Measurements from ENCODE around the gene NR2E1.

NR2E1 gene

DNA sequence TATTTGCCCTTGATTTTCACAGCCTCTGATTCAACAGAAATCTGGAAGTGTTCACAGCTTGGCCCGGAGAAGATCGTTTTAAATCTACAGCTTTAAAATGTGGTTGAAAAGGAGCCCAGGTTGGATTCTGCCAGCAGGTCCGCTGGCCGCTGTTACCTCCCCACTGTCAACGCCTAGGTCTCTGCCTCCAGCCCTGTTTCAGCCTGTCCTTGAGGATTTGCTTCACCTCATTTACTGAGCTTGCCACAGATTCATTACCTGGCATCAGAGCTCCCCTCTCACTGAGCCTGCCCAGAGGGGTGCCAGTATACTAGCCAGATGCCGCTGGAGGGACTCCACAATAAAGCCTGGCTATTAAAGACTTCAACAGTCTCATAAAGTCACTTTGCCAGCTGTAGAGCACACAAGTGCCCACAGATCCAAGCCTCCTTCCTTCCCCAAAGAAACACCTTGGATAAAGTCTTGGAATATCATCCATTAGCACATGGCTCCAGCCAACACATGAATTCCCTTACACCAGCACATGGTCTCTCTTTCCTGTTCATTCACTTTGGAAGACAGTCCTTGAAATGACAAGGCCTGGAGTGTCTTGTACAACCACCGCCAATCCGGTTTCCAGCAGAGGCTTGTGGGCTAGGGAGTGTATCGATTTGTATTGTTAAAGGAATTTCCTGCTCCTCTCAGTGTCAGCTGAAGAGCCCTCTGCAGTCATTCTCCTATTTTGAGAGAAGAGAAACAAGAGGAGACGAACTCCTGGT, 9.5 kb upstream of the NR2E1 start:
- DNase-seq (ENCODE audit: low read depth), result no peak

DNA sequence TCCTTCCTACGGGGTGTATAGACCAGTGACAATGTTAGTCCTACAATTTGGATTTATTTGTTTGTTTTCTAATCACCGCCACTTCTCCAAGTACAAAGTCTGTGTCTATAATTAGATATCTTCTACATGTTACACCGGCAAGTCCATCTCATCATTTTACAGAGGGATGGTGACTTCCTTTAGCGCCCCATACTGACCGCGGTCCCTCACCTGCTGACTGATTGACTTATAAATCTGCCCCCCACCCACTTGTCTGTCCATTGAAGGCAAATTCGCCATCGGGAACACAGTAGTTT, 8.9 kb upstream of the NR2E1 start:
- DNase-seq (ENCODE audit: low read depth), result no peak

DNA sequence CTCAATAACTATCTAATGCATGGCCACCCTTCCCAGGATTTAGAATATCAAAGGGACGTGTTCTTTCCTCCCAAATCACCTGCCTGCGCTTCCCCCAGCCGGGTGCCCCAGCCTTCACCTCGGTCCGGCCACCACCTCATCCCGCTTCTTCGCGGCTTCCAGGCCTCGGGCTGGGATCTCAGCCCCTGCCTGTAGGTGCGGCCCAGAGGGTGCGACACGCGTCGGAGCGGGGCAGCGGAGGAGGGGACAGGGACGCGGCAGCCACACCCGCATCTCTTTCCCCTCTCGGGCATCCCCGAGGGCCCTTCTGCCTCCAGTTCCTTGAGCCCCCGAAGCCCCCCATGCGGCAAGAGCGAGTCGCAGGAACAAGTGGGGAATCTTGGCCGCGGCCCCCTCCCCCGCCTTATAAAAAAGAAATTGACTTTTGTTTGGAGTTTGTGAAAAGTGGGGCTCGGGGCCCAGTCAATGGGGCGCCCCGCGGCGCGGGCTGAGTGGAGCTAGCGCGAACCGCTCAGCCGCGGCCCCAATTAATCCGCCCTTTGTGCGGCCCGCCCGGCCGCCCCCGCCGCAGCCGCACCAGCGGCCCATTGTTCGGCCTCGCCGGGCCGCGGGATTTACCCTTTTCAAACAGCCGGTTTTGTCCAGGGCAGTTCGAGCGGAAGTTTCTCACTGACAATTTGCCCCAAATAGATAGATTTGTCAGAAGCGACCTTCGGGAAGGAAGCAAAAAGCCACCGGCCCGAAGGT, 8.4 kb upstream of the NR2E1 start:
- DNase-seq (ENCODE audit: low read depth), result no peak

DNA sequence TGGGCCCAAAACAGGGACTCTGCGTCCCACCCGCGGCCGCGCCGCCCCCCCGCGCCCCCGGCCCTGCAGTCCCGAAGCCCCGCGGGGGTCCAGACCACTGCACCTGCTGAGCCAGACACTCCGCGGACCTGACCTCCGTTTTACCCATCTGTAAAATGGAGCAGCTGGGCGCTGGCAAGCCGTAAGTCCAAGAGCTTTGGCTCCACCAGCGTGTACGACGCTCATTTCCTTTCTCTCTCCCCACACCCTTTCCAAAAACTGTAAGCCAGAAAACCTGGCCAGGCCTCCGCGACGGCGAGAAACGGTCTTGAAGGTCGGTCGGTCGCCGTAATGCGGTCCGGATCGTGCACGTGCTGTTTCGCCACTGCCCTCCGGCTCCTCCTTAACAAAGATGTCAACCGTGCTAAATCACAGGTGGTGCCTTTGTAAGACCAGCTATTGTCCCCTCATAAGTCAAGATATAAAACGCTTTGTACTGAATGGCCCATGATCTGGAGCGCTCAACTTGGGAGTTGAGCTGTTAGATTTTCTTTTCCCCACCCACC, 7.8 kb upstream of the NR2E1 start:
- DNase-seq (ENCODE audit: low read depth), result no peak

DNA sequence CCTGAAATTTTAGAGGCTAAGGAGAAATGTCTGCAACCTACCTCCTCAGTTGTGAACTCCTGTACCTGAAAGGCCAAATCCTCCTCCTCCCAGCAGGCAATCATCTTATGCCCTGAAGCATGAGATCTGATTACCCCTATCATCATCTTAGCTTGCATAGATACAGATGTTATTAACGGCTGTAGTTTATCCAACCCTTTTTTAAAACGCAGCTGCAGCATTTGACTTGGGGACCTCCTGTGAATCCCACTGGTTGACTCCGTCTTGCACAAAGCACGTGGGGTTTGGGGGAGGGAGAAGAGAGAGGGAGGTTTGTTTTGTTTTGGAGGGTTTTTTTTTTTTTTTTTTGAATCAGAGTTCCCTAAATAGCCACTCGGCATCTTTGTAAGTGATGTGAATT, 5.8 kb upstream of the NR2E1 start:
- no peak for DNase-seq (ENCODE audit: low read depth)

DNA sequence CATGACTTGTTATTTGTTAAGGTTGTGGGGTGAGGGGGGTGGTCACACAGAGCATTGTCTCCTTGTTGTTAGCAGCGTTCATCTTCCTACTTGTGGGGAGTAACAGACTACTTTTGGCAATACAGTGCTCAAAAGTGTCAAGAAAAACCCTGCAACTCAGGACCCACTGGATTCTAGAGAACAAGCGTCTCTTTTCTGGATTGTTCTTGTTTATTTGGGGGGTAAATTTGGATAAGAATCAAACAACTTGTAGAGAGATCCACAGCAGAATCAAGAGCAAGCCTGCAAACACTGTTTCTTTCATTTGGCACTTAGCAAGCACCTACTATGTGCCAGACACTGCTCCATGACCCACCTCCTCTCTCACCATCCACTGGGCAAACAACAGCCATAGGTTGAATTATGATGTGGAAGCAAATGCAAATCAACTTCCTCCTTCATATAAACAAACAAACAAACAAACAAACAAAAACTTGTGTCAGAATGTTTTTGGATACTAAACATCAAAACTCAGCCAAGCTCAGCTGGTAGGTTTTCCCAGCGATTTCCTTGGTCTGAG, 4.0 kb upstream of the NR2E1 start:
- no peak for DNase-seq (ENCODE audit: low read depth)

DNA sequence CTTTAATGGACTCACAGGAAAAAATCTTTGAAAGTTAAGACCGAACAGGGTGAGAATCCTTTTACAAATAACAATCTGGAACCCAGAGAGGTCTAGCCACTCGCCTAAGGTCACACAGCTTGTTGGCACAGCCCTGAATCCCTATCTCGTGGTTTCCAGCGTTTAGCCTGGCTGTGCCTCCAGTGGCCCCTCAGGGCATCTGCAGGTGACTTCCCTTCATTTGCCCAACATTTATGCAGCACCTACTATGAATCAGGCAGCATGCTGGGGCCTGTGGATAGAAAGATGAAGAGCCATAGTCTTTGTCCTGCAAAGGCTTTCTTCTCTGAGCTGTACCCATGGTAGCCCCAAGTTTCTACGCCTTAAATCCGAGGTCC, 2.6 kb upstream of the NR2E1 start:
- DNase-seq (ENCODE audit: low read depth), result no peak

DNA sequence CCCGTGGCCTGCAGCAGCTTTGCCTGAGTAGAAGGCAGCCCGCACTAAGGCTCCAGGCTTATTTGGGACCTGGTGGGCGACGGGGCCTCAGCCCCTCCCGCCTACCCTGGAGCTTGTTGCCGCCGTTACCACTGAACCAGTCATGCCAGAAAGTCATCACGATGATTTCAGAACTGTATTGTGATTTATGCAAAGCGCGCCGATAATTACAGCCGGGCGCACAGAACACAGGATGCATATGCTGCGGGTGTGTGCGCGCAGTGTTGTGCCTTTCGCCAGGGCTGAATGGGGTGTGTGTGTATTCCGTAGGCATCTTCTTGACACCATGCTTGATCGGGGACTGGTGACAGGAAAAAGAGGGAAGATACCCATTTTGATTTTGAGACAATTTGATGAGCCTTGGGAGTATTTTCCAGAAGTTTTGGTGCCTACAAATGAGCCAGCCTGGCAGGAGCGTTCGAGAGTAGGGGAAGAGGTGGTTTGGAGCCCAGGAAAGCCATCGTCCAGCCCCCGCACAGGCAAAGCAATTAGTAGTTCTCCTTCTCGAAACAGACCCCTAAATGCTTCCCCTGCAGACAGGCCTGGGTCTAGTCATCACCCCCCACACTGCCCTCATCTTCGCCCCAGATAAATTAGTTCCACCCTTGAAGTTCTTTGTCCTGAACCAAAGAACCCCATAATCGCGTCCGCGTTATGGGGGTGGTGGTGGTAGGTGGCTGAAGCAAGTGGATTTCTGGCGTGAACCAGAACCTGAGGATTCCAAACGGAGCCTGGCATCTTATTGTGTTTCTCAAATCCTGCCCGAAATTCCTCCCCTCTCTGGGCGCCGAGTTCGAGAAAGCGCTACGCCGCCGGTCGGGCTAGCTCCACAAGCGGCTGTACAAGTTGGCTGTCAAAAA, 1.9 kb upstream of the NR2E1 start:
- DNase-seq (ENCODE audit: low read depth), result no peak

DNA sequence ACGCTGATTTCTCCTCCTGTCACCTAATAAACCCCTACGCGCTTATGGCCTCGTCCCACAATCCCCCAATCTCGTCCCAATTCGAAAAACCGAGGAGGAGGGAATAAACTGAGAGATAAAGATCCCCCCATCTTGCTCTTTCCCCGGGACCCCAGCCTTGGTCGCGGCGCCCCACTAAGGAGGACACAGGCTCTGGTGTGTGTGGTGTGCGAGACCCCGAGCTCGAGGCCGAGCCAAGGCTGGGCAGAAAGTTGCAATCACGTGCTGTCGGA, 1.3 kb upstream of the NR2E1 start:
- DNase-seq (ENCODE audit: low read depth), result no peak

DNA sequence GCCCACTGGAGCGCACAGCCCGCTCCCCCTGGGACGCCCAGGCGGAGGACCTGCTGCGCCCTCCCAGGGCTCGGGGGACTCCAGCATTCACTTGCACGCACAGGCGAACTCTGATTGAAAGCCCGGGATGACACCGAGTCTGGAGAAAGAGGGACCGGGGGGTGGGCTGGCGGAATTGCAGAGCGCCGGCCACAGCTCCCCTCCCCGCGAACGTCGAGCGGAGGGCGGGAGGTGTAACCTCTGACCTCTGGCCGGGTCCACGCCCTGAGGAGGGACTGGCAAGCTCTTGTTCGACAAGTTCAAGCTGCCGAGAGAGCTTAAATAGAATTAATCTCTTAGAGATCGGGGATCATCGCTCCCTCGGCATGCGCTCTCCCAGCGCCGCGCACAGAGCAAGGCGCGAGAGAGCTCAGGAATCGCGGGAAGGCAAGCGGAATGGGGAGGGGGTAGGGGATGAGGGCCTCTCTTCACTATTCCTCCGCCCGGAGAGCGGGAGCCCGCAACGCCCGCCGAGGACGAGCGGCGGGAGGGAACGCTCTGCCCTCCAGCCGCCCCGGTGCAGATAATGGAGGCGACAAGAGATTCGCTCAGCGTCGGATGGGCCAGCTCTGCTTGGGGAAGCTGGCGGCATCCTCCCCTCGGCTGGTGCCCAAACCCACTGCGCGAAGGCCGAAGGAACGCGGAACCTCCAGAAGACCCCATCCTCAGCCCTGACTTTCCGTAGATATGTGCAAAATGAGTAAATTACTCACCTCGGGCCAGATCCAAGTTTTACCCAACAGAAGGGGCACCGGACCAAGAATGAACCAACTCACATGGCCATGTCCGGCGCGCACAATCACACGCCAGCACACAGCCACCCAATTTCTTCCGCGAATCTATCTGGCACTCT, 761 bp upstream of the NR2E1 start:
- no peak for DNase-seq (ENCODE audit: low read depth)

DNA sequence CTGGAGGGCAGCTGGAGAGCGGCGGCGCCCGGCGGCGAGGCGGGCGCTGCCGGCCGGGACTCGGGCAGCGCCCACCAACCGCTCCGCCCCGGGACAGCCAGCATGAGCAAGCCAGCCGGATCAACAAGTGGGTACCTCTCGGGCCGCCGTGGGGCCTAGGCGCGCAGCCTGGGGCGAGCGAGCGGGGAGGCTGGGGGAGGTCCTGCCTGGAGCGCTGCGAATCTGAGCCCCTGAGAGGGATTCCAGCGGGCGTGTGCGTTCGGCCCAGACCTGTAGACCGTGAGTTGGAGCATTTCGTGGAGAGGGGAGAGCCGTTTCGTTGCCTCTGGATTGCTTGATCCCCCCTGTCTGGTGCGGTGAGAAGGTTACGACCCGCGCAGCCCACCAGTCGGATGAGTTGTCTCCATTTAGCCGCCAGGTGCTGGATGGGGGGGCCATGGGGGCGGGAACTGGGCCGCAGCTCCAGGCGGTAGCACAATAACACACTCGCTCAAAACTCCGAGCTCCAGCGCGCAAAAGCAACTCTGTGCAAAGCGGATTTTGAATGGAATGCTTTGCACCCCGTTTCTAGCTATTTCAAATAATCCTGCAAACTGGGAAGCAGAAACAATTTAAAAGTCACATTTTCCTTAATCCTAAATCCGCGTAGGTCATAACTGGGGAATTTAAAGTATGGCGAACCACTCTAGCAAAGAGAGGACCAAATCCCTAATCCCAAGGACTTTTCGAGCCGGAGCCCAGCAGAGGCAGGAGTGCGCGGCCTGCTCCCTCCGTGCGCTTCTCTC, 1.0 kb downstream of the NR2E1 start:
- DNase-seq (ENCODE audit: low read depth), result no peak

DNA sequence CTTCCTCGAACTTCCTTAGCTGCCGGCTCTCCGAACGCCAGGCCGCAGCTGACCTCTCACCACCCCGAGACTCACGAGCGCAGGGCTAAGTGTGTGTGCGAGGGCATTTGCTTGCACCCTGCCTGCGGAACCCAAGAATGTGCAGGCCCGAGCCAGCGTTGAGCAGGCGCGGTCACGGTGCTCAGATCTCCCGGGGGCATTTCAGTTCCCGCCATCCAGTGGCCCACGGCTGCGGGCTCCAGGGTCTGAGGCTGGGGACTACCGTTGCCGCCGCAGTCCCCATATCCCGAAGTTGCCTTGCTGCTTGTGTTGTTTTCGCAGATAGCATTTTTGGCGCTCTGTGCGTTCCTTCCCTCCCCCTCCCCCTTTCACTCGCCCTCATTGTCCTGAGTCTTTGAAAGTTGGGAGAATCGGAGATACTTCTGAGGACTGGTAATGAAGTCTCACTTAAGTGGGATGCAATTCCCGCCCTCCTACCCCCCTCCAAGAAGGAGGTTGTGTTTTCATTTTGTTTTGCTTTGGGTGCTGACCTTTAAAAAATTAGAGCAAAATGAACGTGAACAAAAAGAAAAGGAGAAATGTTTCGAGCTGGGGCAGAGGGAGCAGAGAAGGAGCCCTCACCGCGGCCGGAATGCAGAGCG, 1.7 kb downstream of the NR2E1 start:
- DNase-seq (ENCODE audit: low read depth), result no peak

DNA sequence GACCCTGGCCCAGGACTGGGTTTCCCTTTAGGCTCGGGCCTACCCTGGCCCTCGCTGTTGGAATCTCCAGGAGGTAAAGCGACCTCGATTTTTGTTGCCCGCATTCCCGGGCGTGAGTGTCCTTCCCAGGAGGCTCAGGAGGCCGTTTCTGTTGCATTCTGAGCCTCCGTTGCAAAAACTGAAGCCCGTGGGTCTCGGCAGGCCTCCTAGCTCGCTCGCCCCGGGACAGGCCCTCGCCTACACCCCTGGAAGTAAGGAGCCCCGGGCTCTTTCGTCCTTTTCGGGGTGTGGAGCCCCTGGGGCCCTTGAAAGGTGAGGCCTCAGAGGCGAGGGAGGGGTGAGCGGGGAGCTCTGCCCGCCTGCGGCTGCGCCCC, 2.3 kb downstream of the NR2E1 start:
- DNase-seq (ENCODE audit: low read depth), result no peak

DNA sequence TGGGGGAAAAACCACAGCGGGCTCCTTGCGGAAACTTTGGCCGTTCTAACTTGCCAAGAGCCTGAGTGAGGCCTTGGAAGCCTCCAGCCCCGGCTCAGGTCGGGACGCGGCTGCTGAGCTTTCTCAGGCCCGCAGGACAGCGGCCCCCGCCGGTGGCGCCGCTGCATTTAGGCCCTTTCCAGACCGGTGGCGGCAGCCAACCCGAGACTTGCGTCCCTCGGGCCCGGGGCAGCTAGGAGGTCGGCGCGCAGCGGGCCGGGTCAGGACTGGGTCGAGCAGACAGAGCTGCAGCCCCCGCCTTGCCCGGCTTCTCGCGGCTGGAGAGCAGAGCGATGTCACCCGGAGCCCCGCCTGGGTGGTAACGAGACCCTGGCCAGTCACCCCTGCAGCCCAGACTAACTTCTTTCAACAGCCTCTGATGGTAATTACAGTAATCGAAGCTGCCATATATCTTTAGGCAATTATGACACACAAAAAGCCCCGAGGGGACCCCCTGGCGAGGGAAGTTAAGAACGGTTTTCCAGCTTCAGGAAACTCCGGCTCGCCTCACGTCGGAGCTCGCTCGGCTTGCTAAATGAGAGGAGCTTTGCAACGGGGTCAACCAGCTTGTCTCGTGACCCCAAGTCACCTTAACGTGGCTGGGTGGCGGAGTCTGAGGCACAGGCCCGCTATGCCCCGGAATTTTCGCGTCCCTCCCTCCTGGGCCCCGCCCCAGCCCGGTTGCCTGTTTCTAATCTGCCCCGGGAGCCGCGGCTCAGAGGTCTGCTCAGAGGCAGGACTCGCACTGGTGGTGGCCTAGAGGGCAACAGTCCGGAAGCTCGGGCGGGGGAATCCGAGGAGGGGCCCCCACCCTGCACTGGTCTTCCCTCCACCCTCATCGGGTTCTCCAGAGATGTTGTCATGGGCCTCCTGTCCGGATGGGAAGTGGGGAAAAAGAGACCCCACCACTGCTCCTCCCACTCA, 3.0 kb downstream of the NR2E1 start:
- DNase-seq (ENCODE audit: low read depth), result no peak

DNA sequence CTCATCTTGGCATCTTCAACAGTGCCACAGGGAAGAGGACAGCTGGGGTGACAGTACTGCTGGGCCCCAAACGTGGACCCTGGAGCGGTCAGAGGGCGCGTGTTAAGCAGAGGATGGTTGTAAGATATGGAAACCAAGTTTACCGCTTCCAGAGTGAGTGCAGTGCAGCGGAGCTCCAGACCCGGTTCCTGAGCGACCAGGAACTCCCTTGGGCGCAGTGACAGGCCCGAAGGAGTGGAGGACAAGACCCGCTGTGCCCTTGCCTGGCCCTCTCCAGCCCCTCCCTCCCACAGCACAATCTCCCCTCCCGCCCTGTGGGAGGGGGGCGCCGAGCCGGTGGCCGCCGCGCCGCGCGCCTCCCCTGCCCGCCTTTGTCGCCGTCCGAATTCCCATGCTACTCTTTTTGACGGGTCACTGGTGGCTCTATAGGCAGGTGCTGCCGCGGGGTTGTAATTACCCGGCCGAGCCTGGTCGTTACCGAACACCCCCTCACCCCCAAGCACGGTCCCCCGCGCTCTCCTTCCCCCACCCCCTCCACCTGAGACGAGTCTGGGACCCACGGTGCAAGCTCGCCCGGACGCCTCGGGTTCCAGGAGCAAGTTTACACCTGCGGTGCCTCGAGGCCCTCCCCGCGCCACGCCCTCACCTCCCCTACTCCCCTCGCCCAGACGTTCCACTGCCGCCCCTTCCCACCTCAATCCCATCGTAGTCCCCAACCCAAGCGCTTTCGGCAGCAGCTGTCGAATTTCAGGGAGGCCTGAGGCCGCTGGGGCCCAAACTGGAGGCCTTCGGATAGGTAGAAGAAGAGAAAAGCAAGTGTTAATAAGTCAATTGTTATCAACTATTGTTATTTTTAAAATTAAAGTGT, 3.9 kb downstream of the NR2E1 start:
- no peak for DNase-seq (ENCODE audit: low read depth)

DNA sequence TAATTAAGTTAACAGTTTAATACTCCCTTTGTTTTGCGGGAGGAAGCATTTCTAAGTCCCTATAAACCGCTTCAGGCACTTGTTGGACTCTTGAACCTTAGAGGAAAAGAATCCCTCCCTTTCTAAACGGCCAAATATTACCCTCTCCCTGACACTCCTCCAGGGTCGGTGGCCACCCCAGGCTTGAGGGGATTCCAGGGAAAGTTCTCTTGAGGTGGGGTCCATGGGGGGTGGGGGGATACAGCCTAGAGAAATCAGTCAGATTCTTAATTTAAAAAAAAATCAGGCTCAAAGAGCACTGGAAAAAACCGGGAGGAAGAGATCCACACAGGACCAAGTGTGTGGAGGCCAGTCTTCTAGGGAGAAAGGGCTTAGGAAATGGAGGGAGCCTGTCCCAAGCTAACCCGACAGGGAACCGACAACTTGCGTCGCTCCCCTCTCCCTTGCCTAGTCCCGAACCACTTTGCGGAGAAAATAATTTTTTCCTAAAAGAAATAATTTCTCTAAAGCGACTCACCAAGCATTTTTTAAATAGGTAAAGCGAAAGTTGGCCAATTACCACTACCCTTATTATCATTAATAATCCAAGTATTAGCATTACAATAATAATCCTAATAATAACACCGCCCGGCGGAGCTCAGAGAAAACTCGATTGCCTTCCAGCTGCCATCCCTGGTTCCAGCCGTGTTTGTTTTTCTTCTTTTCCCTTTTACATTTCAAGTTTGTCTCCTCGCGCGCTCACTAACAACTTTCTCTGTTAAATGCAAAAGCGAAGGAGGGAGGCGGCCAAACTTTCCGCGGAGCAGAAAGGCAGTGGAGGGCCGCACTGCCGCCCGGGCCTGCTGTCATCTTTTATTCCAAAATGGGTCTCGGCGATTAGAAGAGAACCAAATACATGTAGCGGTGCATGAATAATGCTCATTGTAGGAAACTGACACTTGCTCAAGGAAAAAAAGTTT, 4.8 kb downstream of the NR2E1 start:
- DNase-seq (ENCODE audit: low read depth), result no peak

DNA sequence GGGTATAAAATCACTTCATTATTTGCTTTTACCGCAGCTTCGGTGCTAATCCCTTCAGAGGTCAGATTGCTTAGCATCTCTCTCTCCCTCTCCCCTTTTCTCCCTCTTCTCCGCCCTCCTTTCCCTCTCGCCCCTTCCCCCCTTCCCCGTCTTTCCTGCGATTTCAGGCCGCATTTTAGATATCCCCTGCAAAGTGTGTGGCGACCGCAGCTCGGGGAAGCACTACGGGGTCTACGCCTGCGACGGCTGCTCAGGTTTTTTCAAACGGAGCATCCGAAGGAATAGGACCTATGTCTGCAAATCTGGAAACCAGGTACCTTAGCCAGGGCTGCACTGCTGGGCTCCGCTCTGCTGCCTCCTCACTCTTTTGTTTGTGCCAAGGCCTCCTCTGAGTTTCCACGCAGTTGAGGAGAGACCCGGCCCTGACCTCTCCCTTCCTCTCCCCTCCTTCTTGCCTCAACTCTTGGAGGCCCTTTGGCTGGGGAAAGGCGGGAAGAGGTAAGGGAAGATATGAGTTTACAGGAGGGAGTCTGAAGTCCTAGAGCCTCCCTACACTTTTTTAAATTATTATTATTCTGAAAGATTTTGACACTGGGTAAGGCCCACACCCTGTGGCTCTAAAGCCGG, 5.6 kb downstream of the NR2E1 start:
- DNase-seq (ENCODE audit: low read depth), result no peak
